Testis (tissue), 3 donors: ENCODE data around the gene ANXA8L1. TPM values are rescaled to one million over a fixed set of nuclear protein-coding genes. Genes with fewer than 3 reads are reported as not detected.
"Not testable (repeated sequence)": the region's sequence is repeated elsewhere in the genome, so short reads cannot be mapped to it uniquely, and the experiment has no call there.

Experiments used
- DNase-seq: peaks from one replicate; pipeline ENCODE4 v3.0.0-alpha.2; 2019
- H3K27ac ChIP-seq, 2 donors: fragments of 200-600 bp; sonication (generic); one replicate each; pipeline ENCODE4 v1.5.1; 2019
- H3K27me3 ChIP-seq: fragments of 200-600 bp; sonication (generic); one replicate; pipeline ENCODE4 v1.5.1; 2019
- H3K36me3 ChIP-seq: fragments of 200-600 bp; sonication (generic); one replicate; pipeline ENCODE4 v1.5.1; 2017; ENCODE audit warnings: low read depth; ENCODE audit errors: missing control alignments
- H3K4me1 ChIP-seq: fragments of 200-600 bp; sonication (generic); one replicate; pipeline ENCODE4 v1.5.1; 2019
- H3K4me3 ChIP-seq, 2 donors: fragments of 200-600 bp; sonication (generic); one replicate each; pipeline ENCODE4 v1.5.1; 2017 to 2019
- H3K9me3 ChIP-seq: fragments of 200-600 bp; sonication (generic); one replicate; pipeline ENCODE4 v1.5.1; 2017
- WGBS, 2 donors: methylation state at CpG; one replicate each; pipeline ENCODE4 v1.1.5; 2018; 5-methylcytosine and 5-hydroxymethylcytosine counted together
- intact Hi-C: fragments of 100-400 bp; cut with DNase I; formaldehyde crosslinking; loops from one replicate; pipeline ENCODE4 v1.15.1; 2023; ENCODE audit warnings: low total_unique reads
- polyA plus RNA-seq: library from polyadenylated mRNA; stranded (reverse); fragments of 350-450 nt; fragmentation: Illumina TruSeq; extraction: RNeasy Lipid Tissue Mini Kit (QIAGEN cat#74804); gene quantifications from one replicate; pipeline ENCODE4 v1.2.3, GENCODE V29; 2014; ENCODE audit warnings: low read depth, low replicate concordance; ENCODE audit not compliant: insufficient read depth
- total RNA-seq, 2 donors: library from RNA; depleted of rRNA; stranded (reverse); fragments of >200 nt; gene quantifications; one replicate each; pipeline ENCODE4 v1.2.3, GENCODE V29; 2016

The ANXA8L1 gene
- total and polyA plus RNA-seq, 3 donors from 2014 or later = 0.94 to 4.4 (median 2.2) TPM

DNA sequence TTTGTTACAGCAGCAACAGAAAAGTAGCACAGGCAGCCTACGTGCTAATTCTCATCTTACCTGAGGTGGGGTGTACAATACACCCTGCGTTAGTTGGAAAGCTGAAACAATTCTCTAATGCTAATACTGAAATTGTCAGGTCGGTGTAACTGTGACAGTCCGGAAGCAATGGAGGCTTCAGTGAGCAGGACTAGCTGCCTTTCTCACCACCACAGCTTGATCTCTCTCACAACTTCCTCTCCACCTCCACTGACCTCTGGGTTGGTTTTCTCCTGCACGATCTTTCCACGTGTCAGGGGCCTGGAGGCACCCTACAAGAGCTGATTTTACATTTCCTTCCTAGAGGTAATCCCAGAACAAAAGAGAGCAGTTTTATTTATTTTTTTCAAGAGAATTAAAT lies 39.7 kb downstream of the ANXA8L1 start:
- H3K4me1 ChIP-seq, H3K27me3 ChIP-seq, intact Hi-C loops, H3K9me3 ChIP-seq, H3K27ac ChIP-seq, DNase-seq, H3K4me3 ChIP-seq, H3K36me3 ChIP-seq: not testable (repeated sequence)
- WGBS, 2 donors = 98 to 100% methylated on average over 2 to 4 of the region's 6 CpGs

- H3K4me3 ChIP-seq, intact Hi-C loops: not testable (repeated sequence)
These were observed 42.7 kb downstream of the ANXA8L1 start for GRCh38 chr10:46418283-46418682.

GRCh38 chr10:46419570-46420379 lies 44.2 kb downstream of the ANXA8L1 start:
- WGBS, 2 donors = 19 to 48% methylated on average over 3 to 4 of the region's 13 CpGs
- H3K9me3 ChIP-seq, DNase-seq, intact Hi-C loops, H3K27me3 ChIP-seq, H3K36me3 ChIP-seq, H3K4me1 ChIP-seq, H3K27ac ChIP-seq, H3K4me3 ChIP-seq: not testable (repeated sequence)

More at GRCh38 chr10:46418283-46418682, 42.7 kb downstream of the ANXA8L1 start:
- 71 to 78% methylated on average over 3 to 6 of the region's 7 CpGs for WGBS, 2 donors
- H3K36me3 ChIP-seq, DNase-seq, H3K27ac ChIP-seq, H3K4me1 ChIP-seq, H3K9me3 ChIP-seq, H3K27me3 ChIP-seq: not testable (repeated sequence)

GRCh38 chr10:46423550-46423949 lies 48.0 kb downstream of the ANXA8L1 start:
- H3K9me3 ChIP-seq, H3K27ac ChIP-seq, DNase-seq, H3K27me3 ChIP-seq, H3K4me1 ChIP-seq, H3K36me3 ChIP-seq, H3K4me3 ChIP-seq, intact Hi-C loops: not testable (repeated sequence)
- WGBS, 2 donors = no CpG with 5 or more reads among the region's 2 CpGs

- DNase-seq, H3K27ac ChIP-seq, H3K9me3 ChIP-seq, H3K27me3 ChIP-seq, H3K4me3 ChIP-seq, H3K36me3 ChIP-seq, intact Hi-C loops, H3K4me1 ChIP-seq: not testable (repeated sequence)
- WGBS, 2 donors = no CpG with 5 or more reads among the region's 4 CpGs
These were observed 65.4 kb downstream of the ANXA8L1 start for GRCh38 chr10:46440942-46441341.

Other genes with a start within 250 kb of the ANXA8L1 start
- 10 to 100 TPM; 10.7 to 26.5 TPM for gene ANTXRL, start 88.8 kb upstream of the ANXA8L1 start, total RNA-seq
- 23.7 TPM for gene ANTXRL, start 88.8 kb upstream of the ANXA8L1 start, polyA plus RNA-seq
- under 1 TPM in 1 of 2 donors, not detected in 1; 0.12 TPM for gene NPY4R, start 90.2 kb downstream of the ANXA8L1 start, total RNA-seq
- 0.26 TPM for gene NPY4R, start 90.2 kb downstream of the ANXA8L1 start, polyA plus RNA-seq
- 1 to 10 TPM; 4.3 to 4.9 TPM for gene GPRIN2, start 180.9 kb downstream of the ANXA8L1 start, total RNA-seq
- gene GPRIN2, start 180.9 kb downstream of the ANXA8L1 start, polyA plus RNA-seq = 5.7 TPM
- 1 to 10 TPM; 1.7 to 3.6 TPM for gene SYT15, start 203.4 kb downstream of the ANXA8L1 start, total RNA-seq
- gene SYT15, start 203.4 kb downstream of the ANXA8L1 start, polyA plus RNA-seq = 2.1 TPM